HG02870 (cell line): ENCODE measurements around the gene DNAJC2.
"Not testable (repeated sequence)": the region's sequence is repeated elsewhere in the genome, so short reads cannot be mapped to it uniquely, and the experiment has no call there.

Experiments used
- ATAC-seq: cut with Tn5 transposase; IDR thresholded peaks from one replicate; pipeline ENCODE4 v1.9.1; 2021; ENCODE audit warnings: mild to moderate bottlenecking, moderate library complexity; ENCODE audit not compliant: unreplicated experiment

Gene DNAJC2

GRCh38 chr7:103274867-103275266 is 69.7 kb downstream of the DNAJC2 start:
- ATAC-seq: not testable (repeated sequence)

- ATAC-seq: not testable (repeated sequence)
Measured at GRCh38 chr7:103273374-103273773, 71.2 kb downstream of the DNAJC2 start.

GRCh38 chr7:103266229-103266628 is 78.3 kb downstream of the DNAJC2 start:
- not testable (repeated sequence) for ATAC-seq

- ATAC-seq: not testable (repeated sequence)
Measured at GRCh38 chr7:103264054-103264453, 80.5 kb downstream of the DNAJC2 start.
